GM21737 (cell line): ENCODE data around the gene TPST2.
A peak's percentile ranks its signal among the peaks of the same experiment; 100 is the strongest.

ENCODE experiments used
- ATAC-seq: cut with Tn5 transposase; IDR thresholded peaks from one replicate; pipeline ENCODE4 v1.9.1; 2021; ENCODE audit warnings: mild to moderate bottlenecking, moderate library complexity; ENCODE audit not compliant: unreplicated experiment

The TPST2 gene

DNA sequence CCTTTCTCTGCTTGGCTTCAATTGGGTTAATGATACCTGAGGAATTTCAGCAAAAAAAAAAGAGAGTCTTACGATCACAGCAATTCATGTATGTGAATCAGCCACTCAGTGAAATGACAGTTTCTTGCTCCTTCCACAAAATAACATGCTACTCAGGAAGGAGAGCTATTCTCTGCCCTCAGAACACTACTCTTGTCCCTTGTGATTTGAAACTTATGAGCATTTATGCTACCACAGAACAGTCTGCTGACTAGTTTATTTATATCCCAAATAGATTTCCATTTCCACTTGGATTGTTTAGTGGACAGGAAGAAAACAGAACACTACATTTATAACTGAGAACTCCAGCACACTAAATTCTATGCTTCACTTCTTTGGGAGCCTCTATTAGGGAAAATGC lies 86.2 kb downstream of the TPST2 start:
- ATAC-seq: no peak

DNA sequence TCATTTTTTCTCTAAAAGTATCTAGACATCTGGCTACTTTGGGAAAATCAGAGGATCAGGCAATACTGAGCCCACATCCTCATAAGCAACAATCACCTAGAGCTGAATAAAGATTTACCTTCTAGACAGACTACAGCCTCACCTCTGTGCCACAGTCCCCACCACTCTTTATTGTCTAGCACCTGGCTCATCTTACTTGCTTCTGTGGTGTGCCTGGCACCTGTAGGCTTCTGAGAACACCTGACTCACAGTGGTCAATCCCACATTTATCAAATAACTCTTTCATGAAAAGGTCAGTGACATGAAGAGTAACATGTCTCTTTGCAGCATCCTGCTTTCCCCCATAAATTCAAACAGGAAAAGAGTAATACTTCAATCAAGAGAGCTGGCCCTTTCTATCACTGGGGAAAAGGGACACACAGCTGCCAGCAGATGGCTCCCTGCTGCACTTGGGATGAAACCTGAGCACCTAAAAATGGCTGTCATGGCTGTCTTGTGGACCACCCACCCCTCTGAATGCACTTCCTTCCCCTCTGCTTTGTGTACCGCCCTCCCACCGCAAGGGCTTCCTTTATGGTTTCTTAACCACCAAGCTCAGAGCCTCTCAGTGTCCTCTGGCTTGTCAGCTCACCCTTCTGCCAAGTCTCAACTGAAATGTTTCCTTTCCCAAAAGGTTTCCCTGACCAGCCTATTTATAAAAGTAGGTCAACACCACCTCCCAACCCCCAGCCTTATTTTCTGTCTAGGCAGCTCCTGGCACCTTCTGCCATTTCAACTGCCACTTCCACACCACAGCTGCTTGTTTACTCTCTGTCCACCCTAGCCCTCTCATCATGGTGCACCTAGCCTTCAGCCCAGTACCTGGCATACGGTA lies 87.0 kb downstream of the TPST2 start:
- ATAC-seq: no peak

DNA sequence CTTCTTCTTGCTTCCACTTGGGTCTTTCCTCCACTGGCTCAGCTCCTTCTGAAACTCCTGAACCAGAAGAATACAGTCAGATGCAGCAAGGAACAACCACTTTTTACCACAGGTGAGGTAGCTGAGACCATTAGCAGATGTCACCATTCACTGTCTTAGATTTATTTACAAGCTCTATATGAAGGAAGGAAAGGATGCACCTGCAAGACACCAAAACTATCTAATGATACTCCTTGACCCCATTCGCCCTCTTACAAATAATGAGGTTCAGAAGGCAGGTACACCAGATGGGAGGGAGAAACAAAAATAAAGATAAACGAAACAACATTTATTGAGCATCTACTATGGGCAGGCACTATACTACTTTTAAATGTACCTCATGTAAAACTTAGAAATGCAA lies 87.9 kb downstream of the TPST2 start:
- ATAC-seq: no peak

DNA sequence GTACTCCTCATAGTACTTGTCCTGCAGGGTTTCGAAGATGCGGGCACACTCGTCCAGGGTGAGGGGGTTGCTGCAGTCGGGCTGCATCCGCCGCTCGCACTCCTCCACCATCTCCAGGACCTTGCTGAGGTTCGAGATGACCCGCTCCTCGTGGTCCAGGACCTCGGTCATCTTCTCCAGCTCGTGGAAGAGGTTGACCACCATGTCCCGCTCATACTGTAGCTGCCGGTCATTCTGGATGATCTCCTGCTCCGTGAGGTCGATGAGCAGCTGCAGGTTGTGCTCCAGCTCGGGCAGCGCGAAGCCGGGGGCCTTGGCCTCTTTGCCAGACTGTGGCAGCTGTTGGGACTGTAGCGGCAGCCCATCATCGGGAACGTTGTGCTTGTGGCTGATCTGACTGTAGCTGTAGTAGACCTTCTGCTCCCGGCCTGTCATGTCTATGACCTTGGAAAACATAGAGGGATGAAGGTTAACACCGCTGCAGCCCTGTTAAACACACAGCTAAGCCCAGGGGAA lies 90.7 kb downstream of the TPST2 start:
- ATAC-seq: no peak

DNA sequence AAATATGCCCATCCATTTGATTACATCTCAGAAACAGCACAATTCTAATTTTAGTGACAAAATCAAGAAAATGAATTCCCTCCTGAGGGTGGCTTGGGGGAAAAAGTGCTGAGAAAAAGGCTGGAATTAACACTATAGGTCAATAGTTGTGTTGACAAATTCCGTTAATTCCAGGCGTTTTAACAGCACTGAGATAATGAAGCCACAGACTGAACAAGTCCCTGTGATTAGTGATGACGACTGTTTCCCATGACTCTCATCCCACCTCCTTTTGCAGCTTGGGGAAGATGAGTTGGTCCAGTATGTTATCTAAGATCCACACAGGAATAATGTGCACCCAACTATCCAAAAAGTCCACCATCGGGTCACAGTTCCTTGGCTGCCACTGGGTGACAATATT lies 93.5 kb downstream of the TPST2 start:
- ATAC-seq: no peak

DNA sequence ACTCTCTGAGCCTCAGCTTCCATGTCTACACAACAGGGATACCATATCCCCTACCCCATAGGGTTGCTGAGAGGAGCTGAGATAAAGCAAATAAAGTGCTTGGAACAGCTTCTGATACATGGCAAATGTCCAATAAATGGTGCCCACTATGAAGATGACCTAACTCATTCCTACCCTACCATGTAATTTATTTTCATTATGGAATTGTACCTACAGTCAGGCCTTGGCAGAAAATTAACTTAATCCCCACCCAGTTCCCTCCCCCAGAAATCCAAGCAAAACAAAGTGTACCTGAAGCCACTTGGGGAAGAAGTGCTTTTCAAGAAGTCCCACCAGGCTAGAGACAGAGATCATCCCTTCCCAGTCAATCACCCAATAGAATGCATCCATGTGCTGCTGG lies 95.4 kb downstream of the TPST2 start:
- ATAC-seq: no peak

DNA sequence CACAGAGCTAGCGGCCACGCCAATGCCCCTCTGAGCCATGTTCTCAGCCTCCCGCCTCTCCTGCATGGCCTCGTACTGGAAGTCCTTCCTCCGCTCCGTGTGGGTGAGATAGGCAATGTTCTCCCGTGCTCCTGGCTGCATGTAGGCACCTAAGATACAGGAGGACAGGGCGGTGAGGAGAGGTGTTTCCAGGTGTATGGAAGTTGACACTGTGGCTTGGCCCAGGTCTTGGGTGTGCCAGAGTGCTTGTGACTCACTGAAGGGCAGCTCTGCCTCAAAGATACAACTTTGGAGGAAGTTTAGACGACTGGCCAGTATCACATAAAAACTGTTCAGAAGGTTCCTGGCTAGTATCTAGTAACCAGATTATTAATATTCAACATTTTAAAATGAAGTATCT lies 97.7 kb downstream of the TPST2 start:
- no peak for ATAC-seq

DNA sequence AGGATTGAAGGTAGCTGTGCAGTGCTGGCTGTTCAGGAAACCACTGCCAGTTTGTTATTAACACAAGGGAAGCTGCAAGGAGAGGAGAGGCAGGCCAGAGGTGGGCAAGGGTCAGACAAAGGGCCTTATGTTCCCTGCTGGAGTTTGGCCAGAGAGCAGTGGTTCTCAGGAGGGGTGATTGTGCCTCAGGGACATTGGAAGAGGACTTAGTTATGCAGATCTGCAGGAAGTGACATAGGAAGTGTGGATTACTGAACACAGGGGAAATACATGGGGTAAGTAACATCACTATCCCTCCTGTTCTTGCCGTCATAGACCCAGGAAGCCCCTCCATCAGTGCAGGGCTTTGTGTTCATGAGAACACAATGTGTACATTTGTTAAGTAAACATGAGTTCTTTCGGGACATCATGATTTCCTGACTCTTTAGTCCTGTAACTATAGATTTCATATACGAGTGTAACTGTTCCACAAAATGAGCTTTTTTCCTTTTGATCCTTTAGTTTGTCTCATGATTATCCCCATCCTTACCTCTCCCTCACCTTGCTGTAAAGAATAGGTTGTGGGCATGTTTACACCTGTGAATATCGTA lies 100.4 kb downstream of the TPST2 start:
- ATAC-seq: no peak

DNA sequence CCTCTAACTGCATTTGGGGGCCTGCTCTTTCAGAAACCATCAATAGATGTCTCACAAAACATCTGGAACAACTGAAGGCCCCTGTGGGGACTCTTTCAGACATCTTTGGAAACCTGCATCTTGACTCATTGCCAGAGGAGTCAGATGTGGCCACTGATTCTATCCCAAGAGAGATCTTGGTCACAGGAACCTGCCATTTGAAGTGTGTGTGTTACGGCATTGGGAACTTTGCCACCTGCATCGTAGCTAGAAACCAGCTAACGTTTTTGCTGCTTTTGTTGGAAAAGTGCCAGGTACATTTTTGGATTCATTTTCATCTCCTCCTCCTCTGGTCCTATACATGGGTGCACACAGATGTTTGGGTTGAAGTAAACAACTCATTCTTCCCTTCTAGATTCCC lies 101.9 kb downstream of the TPST2 start:
- no peak for ATAC-seq

DNA sequence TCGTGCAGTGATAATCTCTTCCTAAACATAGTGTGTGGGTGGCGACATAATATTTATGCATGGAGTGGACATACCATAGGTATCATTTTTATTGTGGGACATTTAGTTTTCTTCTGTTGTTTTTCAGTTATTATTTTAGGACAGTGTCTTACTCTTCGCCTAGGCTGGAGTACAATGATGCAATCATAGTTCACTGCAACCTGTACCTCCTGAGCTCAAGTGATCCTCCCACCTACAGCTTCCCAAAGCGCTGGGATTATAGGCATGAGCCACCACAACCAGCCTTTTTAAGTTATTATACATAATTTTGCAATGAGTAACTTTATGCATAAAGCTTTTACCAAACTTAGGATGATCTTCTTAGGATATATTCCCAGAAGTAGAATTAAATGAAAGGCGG lies 103.5 kb downstream of the TPST2 start:
- no peak for ATAC-seq

DNA sequence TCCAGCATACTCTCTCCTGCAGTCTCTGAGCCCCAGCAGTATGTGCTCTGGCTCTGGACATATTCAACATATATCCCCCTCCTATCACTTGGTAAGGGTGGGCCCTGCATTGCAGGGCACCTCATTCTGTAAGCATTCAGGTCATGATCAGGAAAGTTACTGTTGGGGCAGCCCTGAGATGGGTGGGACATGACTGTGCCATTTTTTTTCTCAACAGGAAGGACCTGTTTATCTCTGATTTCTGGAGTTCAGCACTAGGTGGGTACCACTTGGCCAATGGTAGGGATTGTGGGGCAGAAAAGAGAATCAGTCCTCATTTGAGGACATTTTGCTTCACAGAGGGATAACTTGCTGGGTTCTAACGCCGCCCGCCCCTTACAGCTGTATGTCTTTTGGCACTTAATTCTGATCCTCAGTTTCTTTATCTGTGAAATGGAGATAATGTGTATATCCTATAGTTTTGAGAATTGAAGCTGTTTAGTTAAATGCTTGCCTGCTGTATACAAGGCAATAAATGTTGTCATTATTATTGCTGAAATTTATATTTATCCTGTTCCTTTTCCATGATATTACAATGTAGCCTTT lies 104.0 kb downstream of the TPST2 start:
- no peak for ATAC-seq

DNA sequence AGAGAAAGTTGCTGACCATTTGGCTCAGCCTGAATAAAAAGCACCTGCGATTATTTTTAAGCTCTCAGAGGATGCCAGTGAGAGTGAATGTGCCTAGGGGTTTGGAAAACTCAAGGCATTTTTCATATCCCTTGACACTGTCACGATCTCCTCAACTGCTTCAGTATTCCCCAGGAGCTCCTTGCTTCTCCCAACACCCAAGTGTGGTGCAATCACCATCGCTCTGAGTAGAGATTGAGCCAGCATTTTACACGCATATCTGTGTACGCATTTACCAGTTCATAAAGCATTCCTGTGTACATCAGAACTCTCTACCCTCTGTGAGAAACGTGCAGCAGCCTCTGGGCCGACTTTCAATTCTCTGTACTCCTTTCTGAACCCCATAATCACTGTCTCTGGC lies 104.9 kb downstream of the TPST2 start:
- no peak for ATAC-seq

DNA sequence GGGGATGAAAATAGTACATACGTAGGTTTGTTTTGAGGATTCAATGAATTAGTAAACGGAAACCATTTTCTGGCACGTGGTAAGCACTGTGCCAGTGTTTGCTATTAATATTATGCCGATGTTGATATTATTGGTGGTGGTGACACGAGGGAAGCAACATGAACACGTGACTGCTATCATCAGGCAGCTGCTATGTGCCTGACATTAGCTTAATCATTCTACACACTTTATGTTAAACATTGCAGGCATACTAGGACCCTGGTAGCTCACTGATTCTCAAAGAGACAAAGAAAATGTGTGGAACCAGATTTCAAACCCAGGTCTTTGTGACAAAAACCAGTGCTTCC lies 105.6 kb downstream of the TPST2 start:
- peak; percentile 7 for ATAC-seq

DNA sequence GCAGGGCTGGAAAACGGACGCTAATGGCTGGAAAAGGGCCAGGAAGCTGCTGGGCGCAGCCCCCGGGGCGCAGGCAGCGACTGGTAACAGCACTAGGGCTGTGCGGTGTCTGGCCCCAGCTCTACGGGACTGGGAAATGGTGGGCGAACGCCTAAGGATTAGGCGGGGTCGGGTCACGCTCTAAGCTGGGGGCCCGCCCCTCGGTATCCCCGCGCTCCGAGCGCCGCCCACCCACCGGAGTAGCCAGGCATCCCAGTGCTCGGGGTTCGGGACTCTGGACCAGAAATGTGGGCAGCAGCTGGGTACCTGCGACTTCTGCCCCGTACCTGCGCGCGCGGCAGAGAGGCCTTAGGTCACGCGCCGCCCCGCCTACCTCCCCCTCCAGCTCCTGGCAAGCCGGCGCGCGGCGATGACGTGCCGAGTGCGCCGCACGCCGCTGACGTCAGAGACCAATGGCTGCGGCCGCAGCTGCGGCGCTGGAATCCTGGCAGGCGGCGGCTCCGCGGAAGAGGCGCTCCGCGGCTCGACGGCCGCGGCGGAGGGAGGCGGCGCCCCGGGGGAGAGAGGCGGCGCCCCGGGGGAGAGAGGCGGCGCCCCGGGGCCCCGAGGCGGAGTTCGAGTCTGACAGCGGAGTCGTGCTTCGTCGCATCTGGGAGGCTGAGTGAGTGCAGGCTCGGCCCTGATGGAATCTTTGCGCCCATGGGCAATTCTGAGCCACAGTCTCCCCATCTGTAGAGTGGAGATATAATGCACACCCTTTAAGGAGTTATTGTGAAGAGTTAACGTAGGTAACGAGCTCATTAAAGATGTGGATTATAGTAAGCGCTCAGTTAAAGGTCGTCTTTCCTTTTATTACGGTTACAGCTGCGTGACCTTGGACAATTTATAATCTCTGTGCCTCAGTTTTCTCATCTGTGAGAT lies 106.2 kb downstream of the TPST2 start, which contains the start of the genes HPS4 and SRRD:
HPS4 (minus strand) TSS at position 345 of the 921 bp plus-strand sequence. CDS start 2,021 bp downstream, outside the sequence.
SRRD (plus strand) TSS at position 439 of the 921 bp plus-strand sequence; CDS start at position 453, 14 bp downstream.
- peak; percentile 56 for ATAC-seq

DNA sequence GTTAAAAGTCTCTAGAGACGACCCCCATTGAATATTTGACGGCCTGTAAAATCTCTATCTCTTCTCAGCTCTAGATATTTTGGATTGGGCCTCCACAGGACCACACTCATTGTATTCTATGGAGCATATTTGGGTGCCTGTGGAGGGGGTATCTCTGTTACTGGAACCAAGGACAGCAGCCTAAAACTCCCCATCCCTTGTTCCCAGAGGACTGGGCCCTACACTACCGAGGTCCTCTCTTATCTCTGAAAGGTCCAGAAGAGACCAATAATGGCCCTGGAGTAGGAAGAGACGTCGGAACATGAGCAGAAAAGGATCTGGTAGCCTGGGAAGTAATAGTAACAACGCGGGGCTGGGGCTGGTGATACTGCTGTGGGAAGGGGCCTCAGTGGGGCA lies 106.9 kb downstream of the TPST2 start:
- no peak for ATAC-seq

DNA sequence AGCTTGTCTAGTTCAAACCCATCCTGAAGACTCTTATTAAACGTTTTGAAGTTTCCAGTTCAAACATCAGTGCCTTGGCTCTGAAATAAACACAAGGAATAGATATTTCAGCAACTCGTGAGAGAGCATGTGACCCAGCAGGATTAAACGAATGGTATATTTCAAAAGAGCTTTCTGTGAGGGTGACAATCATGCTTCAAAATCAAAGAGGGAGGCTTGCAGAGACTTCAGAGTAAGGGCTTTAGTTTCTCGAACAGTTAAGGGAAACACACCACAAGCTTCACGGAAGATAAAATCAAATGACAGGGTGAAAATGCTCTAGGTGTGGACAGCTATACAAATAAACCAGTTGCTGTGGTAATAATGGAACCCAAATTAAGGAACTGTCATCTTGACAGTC lies 107.8 kb downstream of the TPST2 start:
- no peak for ATAC-seq

DNA sequence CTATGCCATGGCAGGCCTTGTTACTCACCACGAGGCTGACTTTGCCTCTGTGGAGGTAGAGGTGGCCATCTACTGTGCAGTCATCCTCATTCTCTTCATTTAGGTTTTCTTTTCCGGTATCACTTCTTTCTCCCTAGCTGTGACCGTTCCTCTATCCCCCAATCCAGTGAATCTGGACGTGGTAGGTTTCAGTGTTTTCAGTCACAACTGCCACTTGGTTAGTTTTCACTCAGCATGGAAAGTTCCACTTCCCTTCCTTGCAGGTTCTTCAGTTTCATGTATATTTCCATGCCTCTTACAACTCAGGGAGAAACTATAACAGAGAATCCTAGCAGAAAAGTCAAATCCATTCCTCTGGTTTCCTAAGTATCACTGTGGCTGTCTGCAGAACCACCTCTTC lies 108.2 kb downstream of the TPST2 start:
- no peak for ATAC-seq

DNA sequence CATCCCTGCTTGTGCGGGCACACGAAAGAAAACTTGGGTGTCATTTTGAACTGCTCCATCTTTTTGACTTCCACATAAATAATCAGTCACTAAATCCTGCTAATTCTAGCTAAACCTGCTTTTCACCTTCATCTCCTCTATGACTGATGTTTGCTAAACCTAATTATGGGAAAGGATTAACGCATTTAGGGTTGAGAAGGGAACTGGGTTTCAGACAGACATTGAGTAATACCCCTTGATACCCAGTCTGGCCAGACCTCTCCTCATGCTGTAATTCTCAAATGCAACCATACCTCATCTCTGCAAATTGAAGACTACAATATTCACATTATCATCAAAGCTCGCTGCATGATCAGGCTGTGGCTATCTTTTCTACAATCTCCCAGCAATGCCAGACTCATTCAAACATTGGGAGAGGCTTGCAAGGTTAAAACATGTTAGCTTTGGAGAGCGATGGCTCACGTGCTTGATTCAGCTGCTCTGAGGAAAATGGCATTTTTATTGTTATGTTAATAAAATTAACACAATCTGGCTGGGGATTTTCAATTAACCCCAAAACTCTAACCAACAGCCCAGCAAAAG lies 108.7 kb downstream of the TPST2 start:
- no peak for ATAC-seq

DNA sequence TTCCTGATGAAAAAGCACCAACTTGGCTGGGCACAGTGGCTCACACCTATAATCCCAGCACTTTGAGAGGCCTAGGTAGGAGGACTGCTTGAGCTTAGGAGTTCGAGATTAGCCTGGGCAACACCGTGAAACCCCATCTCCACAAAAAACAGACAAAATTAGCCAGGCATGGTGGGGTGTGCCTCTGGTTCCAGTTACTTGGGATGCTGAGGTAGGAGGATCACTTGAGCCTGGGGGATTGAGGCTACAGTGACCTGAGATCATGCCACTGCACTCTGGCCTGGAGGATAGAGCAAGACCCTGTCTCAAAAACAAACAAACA lies 109.4 kb downstream of the TPST2 start:
- ATAC-seq: no peak

DNA sequence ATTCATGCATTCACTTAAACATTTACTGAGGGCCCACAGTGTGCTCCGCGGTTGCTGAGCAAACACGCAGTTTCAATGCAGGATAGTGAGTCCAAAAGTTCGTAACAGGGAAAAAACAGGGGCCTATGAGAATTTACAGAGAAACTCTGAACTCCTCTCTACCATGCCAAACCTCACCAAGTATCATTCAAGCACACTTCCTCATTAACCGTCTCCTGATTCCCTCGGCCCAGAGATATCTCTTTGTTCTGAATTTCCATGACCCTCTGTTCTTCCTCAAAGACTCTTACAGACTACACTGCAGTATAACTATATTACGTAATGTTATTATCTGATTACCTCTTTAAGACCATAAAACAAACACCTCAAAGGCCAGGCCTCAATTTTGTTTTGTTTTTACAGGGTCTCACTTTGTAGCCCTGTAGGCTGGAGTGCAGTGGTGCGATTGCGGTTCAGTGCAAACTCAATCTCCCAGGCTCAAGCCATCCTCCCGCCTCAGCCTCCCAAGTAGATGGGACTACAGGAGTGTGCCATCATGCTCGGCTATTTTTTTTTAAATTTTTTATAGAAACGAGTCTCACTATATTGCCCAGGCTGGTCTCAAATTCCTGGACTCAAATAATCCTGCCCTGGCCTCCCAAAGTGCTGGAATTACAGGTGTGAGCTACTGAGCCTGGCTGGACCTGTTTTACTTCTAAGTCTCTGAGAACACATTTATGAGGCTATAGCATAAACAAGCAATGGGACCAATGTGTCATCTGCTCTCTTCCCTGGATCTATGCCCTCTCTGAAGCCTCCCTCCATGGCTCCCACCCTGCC lies 109.9 kb downstream of the TPST2 start:
- no peak for ATAC-seq
